ENCODE measurements around the gene INO80.

DNA sequence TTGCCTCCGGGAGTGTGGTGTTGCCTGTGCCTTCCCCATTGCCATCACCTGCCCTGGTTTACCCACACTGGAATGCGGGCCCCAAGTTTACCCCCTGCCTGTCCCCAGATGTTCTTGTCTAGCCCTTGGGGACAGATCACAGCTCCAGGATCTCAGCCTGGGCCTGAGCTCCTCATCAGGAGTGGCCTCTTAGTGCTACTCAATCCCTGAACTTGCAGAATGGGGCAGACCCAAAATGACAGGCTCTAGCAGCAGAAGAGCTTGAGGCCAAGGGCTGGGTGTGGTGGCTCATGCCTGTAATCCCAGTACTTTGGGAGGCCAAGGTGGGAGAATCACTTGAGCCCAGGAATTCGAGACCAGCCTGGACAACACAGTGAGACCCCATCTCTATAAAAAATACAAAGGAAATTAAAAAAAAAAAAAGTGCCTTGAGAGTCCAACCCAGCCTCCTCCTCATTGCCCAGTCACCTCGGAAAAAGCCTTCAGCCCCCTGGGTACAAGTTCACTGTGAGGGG lies 159.0 kb downstream of the INO80 start:
- TF ChIP-seq POLR2A (IDR thresholded peaks at IDR 0.05; ENCODE audit: low read depth, low read length) (no peak), POLR2AphosphoS5 (IDR thresholded peaks at IDR 0.05; ENCODE audit: insufficient read depth, low read depth, low read length) (no peak), EZH2 (IDR thresholded peaks at IDR 0.05; ENCODE audit: borderline replicate concordance, low read depth, low read length, severe bottlenecking) (no peak), JUN (IDR thresholded peaks at IDR 0.05; ENCODE audit: borderline replicate concordance, insufficient read depth, insufficient read length, low read depth) (no peak), MYC (IDR thresholded peaks at IDR 0.05; ENCODE audit: low read depth, low read length) (no peak), FOS (IDR thresholded peaks at IDR 0.05; ENCODE audit: borderline replicate concordance, insufficient read depth, low read length) (no peak), GATA2 (IDR thresholded peaks at IDR 0.05; ENCODE audit: insufficient read depth, insufficient read length, low read depth, low read length) (no peak)
- TF ChIP-seq, protein P1, sequence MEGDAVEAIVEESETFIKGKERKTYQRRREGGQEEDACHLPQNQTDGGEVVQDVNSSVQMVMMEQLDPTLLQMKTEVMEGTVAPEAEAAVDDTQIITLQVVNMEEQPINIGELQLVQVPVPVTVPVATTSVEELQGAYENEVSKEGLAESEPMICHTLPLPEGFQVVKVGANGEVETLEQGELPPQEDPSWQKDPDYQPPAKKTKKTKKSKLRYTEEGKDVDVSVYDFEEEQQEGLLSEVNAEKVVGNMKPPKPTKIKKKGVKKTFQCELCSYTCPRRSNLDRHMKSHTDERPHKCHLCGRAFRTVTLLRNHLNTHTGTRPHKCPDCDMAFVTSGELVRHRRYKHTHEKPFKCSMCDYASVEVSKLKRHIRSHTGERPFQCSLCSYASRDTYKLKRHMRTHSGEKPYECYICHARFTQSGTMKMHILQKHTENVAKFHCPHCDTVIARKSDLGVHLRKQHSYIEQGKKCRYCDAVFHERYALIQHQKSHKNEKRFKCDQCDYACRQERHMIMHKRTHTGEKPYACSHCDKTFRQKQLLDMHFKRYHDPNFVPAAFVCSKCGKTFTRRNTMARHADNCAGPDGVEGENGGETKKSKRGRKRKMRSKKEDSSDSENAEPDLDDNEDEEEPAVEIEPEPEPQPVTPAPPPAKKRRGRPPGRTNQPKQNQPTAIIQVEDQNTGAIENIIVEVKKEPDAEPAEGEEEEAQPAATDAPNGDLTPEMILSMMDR (IDR thresholded peaks at IDR 0.05; ENCODE audit: extremely low read depth in 1 of 2, insufficient read depth in 1 of 2, low read depth in 1 of 2, low read length in 2 of 2), result no peak
- TF ChIP-seq, protein P2, sequence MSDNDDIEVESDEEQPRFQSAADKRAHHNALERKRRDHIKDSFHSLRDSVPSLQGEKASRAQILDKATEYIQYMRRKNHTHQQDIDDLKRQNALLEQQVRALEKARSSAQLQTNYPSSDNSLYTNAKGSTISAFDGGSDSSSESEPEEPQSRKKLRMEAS (IDR thresholded peaks at IDR 0.05; ENCODE audit: insufficient read depth, insufficient read length), result no peak

All from endothelial cell of umbilical vein (primary cell).